ENCODE results near the gene ZNF225.
"Not testable (repeated sequence)": the region's sequence is repeated elsewhere in the genome, so short reads cannot be mapped to it uniquely, and the experiment has no call there.

The ZNF225 gene

DNA sequence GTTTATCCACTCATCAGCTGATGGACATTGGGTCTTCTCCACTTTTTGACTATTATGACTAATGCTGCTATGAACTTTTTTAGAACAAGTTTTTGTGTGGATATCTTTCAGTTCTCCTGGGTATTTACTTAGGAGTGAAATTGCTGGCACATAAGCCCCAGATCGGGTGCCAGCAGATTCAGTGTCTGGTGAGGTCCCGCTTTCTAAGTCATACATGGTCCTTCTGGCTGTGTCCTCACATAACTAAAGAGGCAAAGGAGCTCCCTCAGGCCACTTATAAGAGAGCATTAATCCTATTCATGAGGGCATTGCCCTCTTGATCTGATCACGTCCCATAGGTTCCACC, 51.1 kb downstream of the ZNF225 start:
- no peak for DNase-seq

DNA sequence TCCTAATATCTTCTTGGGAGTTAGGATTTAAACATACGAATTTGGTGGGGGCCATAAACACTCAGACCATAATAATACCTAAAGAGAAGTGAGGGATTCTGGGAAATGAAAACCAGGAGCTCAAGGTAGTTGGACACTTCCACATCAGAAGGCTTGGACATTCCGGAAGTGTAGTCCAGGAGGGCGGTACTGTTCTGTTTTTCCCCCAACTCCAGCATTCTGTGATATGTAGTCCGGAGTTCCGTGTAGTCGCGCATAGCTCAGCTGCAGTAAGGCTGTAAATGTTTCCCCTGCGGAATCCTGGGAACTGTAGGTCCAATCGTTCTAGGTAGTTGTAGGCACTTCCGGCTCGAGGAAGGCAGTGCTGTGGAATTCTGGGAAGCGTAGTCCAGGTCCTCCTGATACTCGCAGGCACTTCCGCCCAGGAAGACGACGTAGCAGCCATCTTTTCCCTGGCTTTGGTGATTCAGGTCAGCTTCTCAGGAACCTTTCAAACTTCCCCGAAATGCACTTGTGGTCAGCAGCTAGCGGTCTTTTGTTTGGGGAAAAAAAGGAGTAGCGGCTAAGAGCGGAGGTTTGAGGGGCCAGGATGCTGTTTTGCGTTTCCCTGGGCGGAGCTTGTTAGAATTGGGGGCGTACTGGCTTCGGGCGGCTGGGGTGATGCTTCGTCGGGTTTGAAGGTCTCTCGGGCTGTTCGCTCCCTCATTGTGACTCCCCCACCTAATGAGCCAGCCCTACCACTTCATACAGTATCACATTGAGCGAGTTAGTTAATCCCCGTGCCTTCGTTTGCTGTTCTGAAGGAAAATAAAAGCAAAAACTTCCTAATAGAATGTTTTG, 51.7 kb downstream of the ZNF225 start, which contains the start of gene ZNF226:
Gene ZNF226 (plus strand): TSS at position 428 of the 840 bp plus-strand sequence. CDS start 4,981 bp downstream, outside the sequence.
- peak; percentile 91 for DNase-seq

DNA sequence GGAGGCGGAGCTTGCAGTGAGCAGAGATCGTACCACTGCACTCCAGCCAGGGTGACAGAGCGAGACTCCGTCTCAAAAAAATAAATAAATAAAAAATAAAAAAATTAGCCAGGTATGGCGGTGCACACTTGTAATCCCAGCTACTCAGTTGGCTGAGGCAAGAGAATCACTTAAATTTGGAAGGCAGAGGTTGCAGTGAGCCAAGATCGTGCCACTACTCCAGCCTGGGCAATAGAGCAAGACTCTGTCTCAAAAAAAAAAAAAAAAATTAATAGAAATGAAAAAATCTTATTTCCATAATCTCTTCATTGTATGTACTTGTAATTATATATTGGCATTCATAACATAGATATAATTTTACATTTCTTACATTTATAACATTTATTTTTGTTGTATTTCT, 57.5 kb downstream of the ZNF225 start:
- not testable (repeated sequence) for DNase-seq

DNA sequence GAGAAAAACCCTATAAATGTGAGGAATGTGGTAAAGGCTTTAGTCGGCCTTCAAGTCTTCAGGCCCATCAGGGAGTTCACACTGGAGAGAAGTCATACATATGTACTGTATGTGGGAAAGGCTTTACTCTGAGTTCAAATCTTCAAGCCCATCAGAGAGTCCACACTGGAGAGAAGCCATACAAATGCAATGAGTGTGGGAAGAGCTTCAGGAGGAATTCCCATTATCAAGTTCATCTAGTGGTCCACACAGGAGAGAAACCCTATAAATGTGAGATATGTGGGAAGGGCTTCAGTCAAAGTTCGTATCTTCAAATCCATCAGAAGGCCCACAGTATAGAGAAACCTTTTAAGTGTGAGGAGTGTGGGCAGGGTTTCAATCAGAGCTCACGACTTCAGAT, 63.4 kb downstream of the ZNF225 start:
- DNase-seq: no peak

DNA sequence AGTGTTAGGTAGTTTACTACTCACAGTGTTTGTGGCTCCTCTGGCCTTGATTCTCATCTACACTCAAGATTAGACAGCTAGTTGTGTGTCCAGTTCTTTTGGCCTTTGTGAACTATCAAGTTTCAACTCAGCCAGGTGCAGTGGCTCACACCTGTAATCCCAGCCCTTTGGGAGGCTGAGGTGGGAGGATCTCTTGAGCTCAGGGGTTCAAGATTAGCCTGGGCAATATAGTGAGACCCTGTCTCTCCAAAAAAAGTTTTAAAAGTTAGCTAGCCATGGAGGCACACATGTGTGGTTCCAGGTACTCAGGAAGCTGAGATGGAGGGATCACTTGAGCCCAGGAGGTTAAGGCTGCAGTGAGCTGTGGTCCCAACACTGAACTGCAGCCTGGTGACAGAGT, 67.8 kb downstream of the ZNF225 start:
- no peak for DNase-seq

DNA sequence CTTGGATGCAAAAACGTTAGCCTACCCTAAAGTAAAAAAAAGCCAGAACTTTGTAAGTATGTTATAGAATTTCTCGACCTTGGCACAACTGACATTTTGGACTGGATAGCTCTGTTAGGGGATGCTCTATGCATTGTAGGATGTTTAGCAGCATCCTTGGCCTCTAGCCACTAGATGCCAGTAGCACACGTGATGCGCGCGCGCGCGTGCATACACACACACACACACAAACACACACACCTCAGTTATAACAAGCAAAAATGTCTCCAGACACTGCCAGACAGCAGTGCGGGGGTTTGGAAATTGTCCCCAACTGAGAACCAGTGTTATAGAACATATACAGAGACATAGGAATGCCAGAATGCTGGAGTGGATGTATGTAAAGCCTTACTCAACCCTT, 68.9 kb downstream of the ZNF225 start:
- no peak for DNase-seq

All from SIG-M5 (cell line).